Measurements from ENCODE around the gene STAT2. TPM values are rescaled to one million over a fixed set of nuclear protein-coding genes. Genes with fewer than 3 reads are reported as not detected.

The STAT2 gene
- total RNA-seq, 6 experiments from 2014 or later: 82.8 to 182 (median 108) TPM

- Histone ChIP-seq H3K36me3 (peaks cover 0 to 3% (median under 1%) of the 10 kb centered on the region in 4 donors), H3K9me3 (no peaks in the 10 kb centered on the region), H3K4me1 (peaks cover 0 to 18% (median 0%) of the 10 kb centered on the region in 4 donors), H3K27ac (peak overlapping the region; percentile 91 to 94 (median 93)), H3K4me3 (peak overlapping the region; percentile 53 to 68 (median 57)), H3K27me3 (no peaks in the 10 kb centered on the region)
- 23% methylated on average over 8 of the region's 8 CpGs for WGBS (ENCODE audit: insufficient coverage, low coverage, low lambda C conversion rate, missing lambda C conversion rate)
- no peak for TF ChIP-seq CTCF (IDR thresholded peaks at IDR 0.05)
- no peak for TF ChIP-seq POLR2A (IDR thresholded peaks at IDR 0.05)
- intact Hi-C loops (cut with DNase I): no loop called here
- DNase-seq: no peak
- peak in 2 of 4 donors; percentile 3 to 4 for ATAC-seq
Observed at GRCh38 chr12:56333197-56333678, 26.7 kb downstream of the STAT2 start.

DNA sequence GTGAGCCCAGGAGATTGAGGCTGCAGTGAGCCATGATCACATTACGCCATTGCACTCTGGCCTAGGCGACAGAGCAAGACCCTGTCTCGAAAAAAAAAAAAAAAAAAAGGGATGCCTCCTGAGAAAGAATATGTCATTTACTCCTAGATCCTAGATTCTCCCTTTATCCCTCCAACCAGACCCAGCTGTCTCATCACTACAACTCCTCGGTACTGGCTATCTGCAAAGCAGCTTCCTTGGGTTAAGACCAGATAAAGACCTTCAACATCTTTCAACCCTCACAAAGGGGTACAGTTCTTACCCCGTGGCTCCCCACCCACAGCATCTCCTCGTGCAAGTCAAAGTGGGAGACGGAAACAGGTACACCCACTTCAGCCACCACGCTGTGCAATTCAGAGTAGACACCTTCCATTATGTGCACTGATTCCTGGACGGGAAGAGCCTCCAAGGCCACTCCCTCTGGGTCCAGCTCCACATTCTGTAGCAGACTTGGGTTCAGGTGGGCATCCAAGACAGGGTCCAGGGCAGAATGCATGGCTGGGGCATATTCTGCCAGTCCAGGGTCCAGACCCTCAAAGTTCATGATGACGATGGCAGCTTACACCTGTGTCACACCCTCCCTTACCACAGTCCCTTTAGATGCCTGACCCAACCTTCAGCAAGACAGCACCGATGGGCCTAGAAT is 27.3 kb downstream of the STAT2 start:
- peak overlapping the region; percentile 53 to 68 (median 57) for H3K4me3 ChIP-seq
- peaks cover 0 to 9% (median 3%) of the 10 kb centered on the region in 4 donors for H3K36me3 ChIP-seq
- ATAC-seq (no peak), DNase-seq (no peak)
- H3K9me3 ChIP-seq: no peaks in the 10 kb centered on the region
- intact Hi-C loops (cut with DNase I): no loop called here
- TF ChIP-seq CTCF (IDR thresholded peaks at IDR 0.05) (no peak), POLR2A (IDR thresholded peaks at IDR 0.05) (no peak)
- peaks cover 0 to 18% (median 0%) of the 10 kb centered on the region in 4 donors for H3K4me1 ChIP-seq
- 89% methylated on average over 10 of the region's 11 CpGs for whole genome bisulfite sequencing (ENCODE audit: insufficient coverage, low coverage, low lambda C conversion rate, missing lambda C conversion rate)
- H3K27me3 ChIP-seq: no peaks in the 10 kb centered on the region
- H3K27ac ChIP-seq: peak overlapping the region; percentile 91 to 94 (median 93)

DNA sequence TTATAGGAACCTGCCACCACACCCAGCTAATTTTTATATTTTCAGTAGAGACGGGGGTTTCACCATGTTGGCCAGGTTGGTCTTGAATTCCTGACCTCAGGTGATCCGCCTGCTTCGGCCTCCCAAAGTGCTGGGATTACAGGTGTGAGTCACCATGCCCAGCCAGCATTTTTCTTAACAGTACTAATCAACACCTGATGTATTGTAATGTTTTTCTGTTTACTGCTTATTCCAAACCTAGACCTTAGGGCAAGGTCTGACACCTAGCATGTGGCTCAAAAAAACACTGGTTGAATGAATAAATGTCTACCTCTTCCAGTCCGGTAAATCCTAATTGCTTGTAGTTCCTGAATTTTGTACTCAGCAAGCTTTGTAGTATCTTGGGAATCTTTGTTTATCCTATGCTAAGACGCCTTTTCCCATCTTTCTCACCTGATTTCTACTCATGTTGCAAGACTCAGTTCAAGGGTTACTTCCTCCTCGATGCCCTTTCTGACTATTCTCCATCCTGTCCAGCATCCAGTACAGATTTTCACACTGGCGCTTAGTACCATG is 28.9 kb downstream of the STAT2 start:
- Histone ChIP-seq H3K9me3 (no peaks in the 10 kb centered on the region), H3K4me1 (peaks cover 0 to 18% (median 0%) of the 10 kb centered on the region in 4 donors), H3K36me3 (peaks cover 0 to 25% (median 10%) of the 10 kb centered on the region in 4 donors), H3K27ac (no peak overlapping the region), H3K4me3 (no peak overlapping the region), H3K27me3 (no peaks in the 10 kb centered on the region)
- ATAC-seq: no peak
- 73% methylated on average over 6 of the region's 7 CpGs for WGBS (ENCODE audit: insufficient coverage, low coverage, low lambda C conversion rate, missing lambda C conversion rate)
- no peak for TF ChIP-seq CTCF (IDR thresholded peaks at IDR 0.05)
- TF ChIP-seq POLR2A (IDR thresholded peaks at IDR 0.05): no peak
- intact Hi-C loops (cut with DNase I): no loop called here
- DNase-seq: no peak

- no peak overlapping the region for H3K4me3 ChIP-seq
- H3K27ac ChIP-seq: no peak overlapping the region
- ATAC-seq (peak in 2 of 4 donors; percentile 35 to 37), DNase-seq (peak in 1 of 3 donors; percentile 65)
- TF ChIP-seq CTCF (IDR thresholded peaks at IDR 0.05): no peak
- no peak for TF ChIP-seq POLR2A (IDR thresholded peaks at IDR 0.05)
- H3K4me1 ChIP-seq: peaks cover 0 to 3% (median 0%) of the 10 kb centered on the region in 4 donors
- intact Hi-C loops (cut with DNase I): no loop called here
- H3K27me3 ChIP-seq: no peaks in the 10 kb centered on the region
- H3K36me3 ChIP-seq: peaks cover 0 to 65% (median 36%) of the 10 kb centered on the region in 4 donors
- WGBS (ENCODE audit: insufficient coverage, low coverage, low lambda C conversion rate, missing lambda C conversion rate): 59% methylated on average over 3 of the region's 6 CpGs
- H3K9me3 ChIP-seq: no peaks in the 10 kb centered on the region
Observed at GRCh38 chr12:56326533-56326932, 33.4 kb downstream of the STAT2 start.

All from right lobe of liver (tissue), 6 donors.